WTC11 (cell line): Measurements from ENCODE around the gene GGTLC2. TPM values are rescaled to one million over a fixed set of nuclear protein-coding genes. Genes with fewer than 3 reads are reported as not detected.
"Not testable (repeated sequence)": the region's sequence is repeated elsewhere in the genome, so short reads cannot be mapped to it uniquely, and the experiment has no call there.

Experiments
- ATAC-seq: fragments of 200-7000 bp; cut with Tn5 transposase; 2 replicates; pipeline ENCODE4 v1.10.0; 2021; ENCODE audit warnings: mild to moderate bottlenecking, moderate library complexity
- CTCF ChIA-PET: fragments of 300-600 bp; sonication (Branson Sonifier 250); formaldehyde crosslinking; loops from one replicate; lab custom pipeline; 2021; ENCODE audit warnings: antibody characterized with exemption; lab: Charles Lee
- POLR2A ChIA-PET: fragments of 350-600 bp; sonication (Branson Sonifier 250); formaldehyde crosslinking; loops from one replicate; lab custom pipeline; 2021; ENCODE audit warnings: antibody characterized with exemption; lab: Charles Lee
- DNase-seq: peaks from one replicate; pipeline ENCODE4 v3.0.0; 2021; ENCODE audit warnings: low spot score
- H3K27ac Mint-ChIP-seq: 2 replicates; pipeline ENCODE4 v1.8.0; 2021; ENCODE audit warnings: mixed read lengths
- H3K27me3 Mint-ChIP-seq: 2 replicates; pipeline ENCODE4 v1.8.0; 2021; ENCODE audit warnings: low read depth, mild to moderate bottlenecking, moderate library complexity, mixed read lengths
- H3K36me3 Mint-ChIP-seq: 2 replicates; pipeline ENCODE4 v1.8.0; 2021; ENCODE audit warnings: mixed read lengths
- H3K4me1 Mint-ChIP-seq: 2 replicates; pipeline ENCODE4 v1.8.0; 2022; ENCODE audit warnings: mixed read lengths
- H3K4me3 Mint-ChIP-seq: 2 replicates; pipeline ENCODE4 v1.8.0; 2021; ENCODE audit warnings: mild to moderate bottlenecking, moderate library complexity, mixed read lengths
- H3K9me3 Mint-ChIP-seq: 2 replicates; pipeline ENCODE4 v1.8.0; 2021; ENCODE audit warnings: mixed read lengths
- ATF2 ChIP-seq: sonication (generic); formaldehyde crosslinking; IDR thresholded peaks from 2 replicates; pipeline ENCODE4 v1.8.1; 2022; ENCODE audit warnings: low read depth, missing genetic modification reagents, borderline replicate concordance
- E2F4 ChIP-seq: sonication (generic); formaldehyde crosslinking; IDR thresholded peaks from 2 replicates; pipeline ENCODE4 v1.8.1; 2022; ENCODE audit warnings: low read depth, mild to moderate bottlenecking, moderate library complexity, missing genetic modification reagents, borderline replicate concordance
- EMX1 ChIP-seq: fragments of 250-450 bp; sonication (Bioruptor Pico); IDR thresholded peaks from 2 replicates; pipeline ENCODE4 v1.8.0; 2021; ENCODE audit warnings: mild to moderate bottlenecking
- GRHL2 ChIP-seq: fragments of 250-450 bp; sonication (Bioruptor Pico); IDR thresholded peaks from 2 replicates; pipeline ENCODE4 v1.8.0; 2022; ENCODE audit warnings: mild to moderate bottlenecking, moderate library complexity; ENCODE audit not compliant: insufficient replicate concordance, severe bottlenecking
- NFATC4 ChIP-seq: fragments of 250-450 bp; sonication (Bioruptor Pico); IDR thresholded peaks from 2 replicates; pipeline ENCODE4 v1.9.0; 2021; ENCODE audit warnings: mild to moderate bottlenecking
- PRRX2 ChIP-seq: fragments of 250-450 bp; sonication (Bioruptor Pico); IDR thresholded peaks from 2 replicates; pipeline ENCODE4 v1.8.0; 2021; ENCODE audit warnings: mild to moderate bottlenecking
- TCF7 ChIP-seq: sonication (generic); formaldehyde crosslinking; IDR thresholded peaks from 2 replicates; pipeline ENCODE4 v1.8.0; 2022; ENCODE audit warnings: mild to moderate bottlenecking, low read depth, missing genetic modification reagents, moderate library complexity
- TP53 ChIP-seq: sonication (generic); formaldehyde crosslinking; IDR thresholded peaks from 2 replicates; pipeline ENCODE4 v1.8.1; 2023; ENCODE audit warnings: mild to moderate bottlenecking, missing genetic modification reagents
- USF1 ChIP-seq: sonication (generic); formaldehyde crosslinking; IDR thresholded peaks from 2 replicates; pipeline ENCODE4 v1.8.0; 2022; ENCODE audit warnings: mild to moderate bottlenecking, missing genetic modification reagents
- ZNF317 ChIP-seq: sonication (generic); formaldehyde crosslinking; IDR thresholded peaks from 2 replicates; pipeline ENCODE4 v1.8.1; 2023; ENCODE audit warnings: low read depth, mild to moderate bottlenecking, moderate library complexity, missing genetic modification reagents, borderline replicate concordance
- total RNA-seq: library from RNA; stranded (reverse); gene quantifications from 3 replicates; pipeline ENCODE4 v1.2.3, GENCODE V29; 2021
- TF ChIP-seq, protein P1 (sequence below): sonication (generic); formaldehyde crosslinking; IDR thresholded peaks from 2 replicates; pipeline ENCODE4 v1.8.0; 2022; ENCODE audit warnings: mild to moderate bottlenecking, missing genetic modification reagents
- TF ChIP-seq, protein P2 (sequence below): fragments of 250-450 bp; sonication (Bioruptor Pico); IDR thresholded peaks from 2 replicates; pipeline ENCODE4 v2.1.2; 2022; ENCODE audit warnings: mild to moderate bottlenecking, moderate library complexity
- TF ChIP-seq, protein P3 (sequence below): fragments of 250-450 bp; sonication (Bioruptor Pico); IDR thresholded peaks from 2 replicates; pipeline ENCODE4 v1.9.0; 2021; ENCODE audit warnings: mild to moderate bottlenecking

GGTLC2 gene
- total RNA-seq, 1 experiment from 2014 or later, result not detected

GRCh38 chr22:22604326-22605073 lies 39.9 kb upstream of the GGTLC2 start (continued):
- TF ChIP-seq, protein P1, sequence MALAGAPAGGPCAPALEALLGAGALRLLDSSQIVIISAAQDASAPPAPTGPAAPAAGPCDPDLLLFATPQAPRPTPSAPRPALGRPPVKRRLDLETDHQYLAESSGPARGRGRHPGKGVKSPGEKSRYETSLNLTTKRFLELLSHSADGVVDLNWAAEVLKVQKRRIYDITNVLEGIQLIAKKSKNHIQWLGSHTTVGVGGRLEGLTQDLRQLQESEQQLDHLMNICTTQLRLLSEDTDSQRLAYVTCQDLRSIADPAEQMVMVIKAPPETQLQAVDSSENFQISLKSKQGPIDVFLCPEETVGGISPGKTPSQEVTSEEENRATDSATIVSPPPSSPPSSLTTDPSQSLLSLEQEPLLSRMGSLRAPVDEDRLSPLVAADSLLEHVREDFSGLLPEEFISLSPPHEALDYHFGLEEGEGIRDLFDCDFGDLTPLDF, result no peak
- no peak for TF ChIP-seq TCF7 (CRISPR knock-in tag)

- Mint-ChIP-seq H3K27me3 (peaks cover 94% of the 10 kb centered on the region), H3K4me1 (peaks cover 14% of the 10 kb centered on the region), H3K9me3 (peaks cover 15% of the 10 kb centered on the region; the same call in 1 of the 2 replicates), H3K36me3 (no peaks in the 10 kb centered on the region), H3K4me3 (no peak overlapping the region), H3K27ac (no peak overlapping the region)
- DNase-seq (no peak), ATAC-seq (no peak)
- ChIA-PET CTCF (interaction anchor here (0.8 to 3.3 kb wide), 7 partner anchors 11 to 148 kb away, joined by 3 to 15 read pairs (median 4); no protein-coding TSS in a partner anchor), POLR2A (no interaction called here)
- TF ChIP-seq ZNF317 (CRISPR knock-in tag) (no peak), PRRX2 (no peak), E2F4 (CRISPR knock-in tag) (no peak), USF1 (CRISPR knock-in tag) (no peak), NFATC4 (CRISPR knock-in tag) (no peak), GRHL2 (CRISPR knock-in tag) (no peak), ATF2 (CRISPR knock-in tag) (no peak), TP53 (CRISPR knock-in tag) (no peak), EMX1 (CRISPR knock-in tag) (no peak)
- TF ChIP-seq, protein P2, sequence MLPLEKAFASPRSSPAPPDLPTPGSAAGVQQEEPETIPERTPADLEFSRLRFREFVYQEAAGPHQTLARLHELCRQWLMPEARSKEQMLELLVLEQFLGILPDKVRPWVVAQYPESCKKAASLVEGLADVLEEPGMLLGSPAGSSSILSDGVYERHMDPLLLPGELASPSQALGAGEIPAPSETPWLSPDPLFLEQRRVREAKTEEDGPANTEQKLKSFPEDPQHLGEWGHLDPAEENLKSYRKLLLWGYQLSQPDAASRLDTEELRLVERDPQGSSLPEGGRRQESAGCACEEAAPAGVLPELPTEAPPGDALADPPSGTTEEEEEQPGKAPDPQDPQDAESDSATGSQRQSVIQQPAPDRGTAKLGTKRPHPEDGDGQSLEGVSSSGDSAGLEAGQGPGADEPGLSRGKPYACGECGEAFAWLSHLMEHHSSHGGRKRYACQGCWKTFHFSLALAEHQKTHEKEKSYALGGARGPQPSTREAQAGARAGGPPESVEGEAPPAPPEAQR (CRISPR knock-in tag), result no peak
- TF ChIP-seq, protein P3, sequence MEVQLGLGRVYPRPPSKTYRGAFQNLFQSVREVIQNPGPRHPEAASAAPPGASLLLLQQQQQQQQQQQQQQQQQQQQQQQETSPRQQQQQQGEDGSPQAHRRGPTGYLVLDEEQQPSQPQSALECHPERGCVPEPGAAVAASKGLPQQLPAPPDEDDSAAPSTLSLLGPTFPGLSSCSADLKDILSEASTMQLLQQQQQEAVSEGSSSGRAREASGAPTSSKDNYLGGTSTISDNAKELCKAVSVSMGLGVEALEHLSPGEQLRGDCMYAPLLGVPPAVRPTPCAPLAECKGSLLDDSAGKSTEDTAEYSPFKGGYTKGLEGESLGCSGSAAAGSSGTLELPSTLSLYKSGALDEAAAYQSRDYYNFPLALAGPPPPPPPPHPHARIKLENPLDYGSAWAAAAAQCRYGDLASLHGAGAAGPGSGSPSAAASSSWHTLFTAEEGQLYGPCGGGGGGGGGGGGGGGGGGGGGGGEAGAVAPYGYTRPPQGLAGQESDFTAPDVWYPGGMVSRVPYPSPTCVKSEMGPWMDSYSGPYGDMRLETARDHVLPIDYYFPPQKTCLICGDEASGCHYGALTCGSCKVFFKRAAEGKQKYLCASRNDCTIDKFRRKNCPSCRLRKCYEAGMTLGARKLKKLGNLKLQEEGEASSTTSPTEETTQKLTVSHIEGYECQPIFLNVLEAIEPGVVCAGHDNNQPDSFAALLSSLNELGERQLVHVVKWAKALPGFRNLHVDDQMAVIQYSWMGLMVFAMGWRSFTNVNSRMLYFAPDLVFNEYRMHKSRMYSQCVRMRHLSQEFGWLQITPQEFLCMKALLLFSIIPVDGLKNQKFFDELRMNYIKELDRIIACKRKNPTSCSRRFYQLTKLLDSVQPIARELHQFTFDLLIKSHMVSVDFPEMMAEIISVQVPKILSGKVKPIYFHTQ (CRISPR knock-in tag), result no peak
Observed at GRCh38 chr22:22605074-22605404, 39.4 kb upstream of the GGTLC2 start.

GRCh38 chr22:22608022-22608421 lies 36.4 kb upstream of the GGTLC2 start:
- CTCF ChIA-PET, H3K4me3 Mint-ChIP-seq, H3K27ac Mint-ChIP-seq, H3K36me3 Mint-ChIP-seq, DNase-seq, POLR2A ChIA-PET, ATAC-seq: not testable (repeated sequence)
- Mint-ChIP-seq H3K9me3 (peaks cover 11% of the 10 kb centered on the region; the same call in 1 of the 2 replicates), H3K4me1 (peaks cover 14% of the 10 kb centered on the region), H3K27me3 (peaks cover 95% of the 10 kb centered on the region)
